Measurements from ENCODE around the gene TRAF1. TPM values are rescaled to one million over a fixed set of nuclear protein-coding genes. Genes with fewer than 3 reads are reported as not detected.
A peak's percentile ranks its signal among the peaks of the same experiment; 100 is the strongest.

The TRAF1 gene
- total and polyA plus RNA-seq, 7 donors, result 0.46 to 10.0 (median 4.6) TPM

GRCh38 chr9:120878188-120879130, 48.1 kb downstream of the TRAF1 start:
- no peak for TF ChIP-seq POLR2AphosphoS5 (IDR thresholded peaks at IDR 0.05)
- TF ChIP-seq POLR2A (IDR thresholded peaks at IDR 0.05), result no peak
- no peak for TF ChIP-seq EP300 (IDR thresholded peaks at IDR 0.05)
- TF ChIP-seq CTCF (IDR thresholded peaks at IDR 0.05), result no peak
- H3K27me3 ChIP-seq, result no peaks in the 10 kb centered on the region
- peaks cover 0 to 11% (median 0%) of the 10 kb centered on the region in 4 donors for H3K36me3 ChIP-seq
- H3K27ac ChIP-seq, result peak overlapping the region in 3 of 4 donors; percentile 96 to 99 (median 96)
- peaks cover 0 to 16% (median 14%) of the 10 kb centered on the region in 4 donors for H3K4me1 ChIP-seq
- no peaks in the 10 kb centered on the region for H3K9me3 ChIP-seq
- intact Hi-C loops (cut with DNase I), result loop anchor here (10.0 kb wide), 1 partner anchor 196 kb away; the partner anchor contains the start of gene CNTRL
- 50 to 69% methylated on average over 8 of the region's 8 CpGs for WGBS, 2 donors
- DNase-seq, result no peak
- peak overlapping the region in 1 of 4 donors; percentile 86 for H3K4me3 ChIP-seq

- intact Hi-C loops (cut with DNase I), result loop anchor here (2.0 to 10.0 kb wide), 3 partner anchors 51 to 197 kb away; partner anchors contain the start of gene CNTRL
- WGBS, 2 donors, result 1 to 2% methylated on average over 63 of the region's 63 CpGs
- Histone ChIP-seq H3K4me1 (peaks cover 0 to 16% (median 14%) of the 10 kb centered on the region in 4 donors), H3K27me3 (no peaks in the 10 kb centered on the region), H3K27ac (peak overlapping the region; percentile 94 to 99 (median 96)), H3K9me3 (no peaks in the 10 kb centered on the region), H3K36me3 (peaks cover 0 to 18% (median 0%) of the 10 kb centered on the region in 4 donors), H3K4me3 (peak overlapping the region; percentile 73 to 86 (median 80))
- DNase-seq, result peak; percentile 84
- TF ChIP-seq POLR2A (IDR thresholded peaks at IDR 0.05) (no peak), CTCF (IDR thresholded peaks at IDR 0.05) (no peak), EP300 (IDR thresholded peaks at IDR 0.05) (no peak), POLR2AphosphoS5 (IDR thresholded peaks at IDR 0.05) (peak; percentile 35 to 70 (median 54))
These were observed 49.1 kb downstream of the TRAF1 start for GRCh38 chr9:120877276-120878034.

- intact Hi-C loops (cut with DNase I), result loop anchor here (2.0 to 10.0 kb wide), 3 partner anchors 52 to 198 kb away; partner anchors contain the start of gene CNTRL
- Histone ChIP-seq H3K4me1 (peaks cover 0 to 16% (median 14%) of the 10 kb centered on the region in 4 donors), H3K27me3 (no peaks in the 10 kb centered on the region), H3K4me3 (peak within 1 kb of the TSS; percentile 73 to 86 (median 80)), H3K27ac (peak within 1 kb of the TSS; percentile 94 to 99 (median 96)), H3K36me3 (peaks cover 0 to 23% (median 0%) of the 10 kb centered on the region in 4 donors), H3K9me3 (no peaks in the 10 kb centered on the region)
- TF ChIP-seq POLR2AphosphoS5 (IDR thresholded peaks at IDR 0.05) (no peak), CTCF (IDR thresholded peaks at IDR 0.05) (no peak), EP300 (IDR thresholded peaks at IDR 0.05) (no peak), POLR2A (IDR thresholded peaks at IDR 0.05) (no peak)
- WGBS, 2 donors, result 0 to 1% methylated on average over 45 of the region's 45 CpGs
- no peak for DNase-seq
These were observed 49.8 kb downstream of the TRAF1 start, which contains the start of gene PHF19 for GRCh38 chr9:120876842-120877240. PHF19 (minus strand) TSS chr9:120877188; CDS start chr9:120874741, 2,447 bp downstream.
